H54 (cell line): ENCODE data around the gene GPR84.

Experiments used
- DNase-seq: peaks from one replicate; pipeline ENCODE4 v3.0.0; 2011; ENCODE audit warnings: low spot score, mixed read lengths; ENCODE audit not compliant: insufficient read length
- FAIRE-seq: peaks from 3 replicates; lab custom pipeline; 2011; peaks lifted over from hg19 to GRCh38; lab: Jason Lieb, UNC
- POLR2A ChIP-seq: IDR thresholded peaks from 2 replicates; pipeline ENCODE4 v1.6.1; 2011; ENCODE audit warnings: low read depth, mild to moderate bottlenecking, low read length

Gene GPR84

GRCh38 chr12:54398218-54398617 lies 33.9 kb upstream of the GPR84 start:
- FAIRE-seq, result no peak
- TF ChIP-seq POLR2A, result no peak
- no peak for DNase-seq

GRCh38 chr12:54397157-54397556 lies 32.9 kb upstream of the GPR84 start:
- no peak for DNase-seq
- no peak for TF ChIP-seq POLR2A
- no peak for FAIRE-seq

GRCh38 chr12:54395545-54395944 lies 31.3 kb upstream of the GPR84 start:
- DNase-seq (no peak), FAIRE-seq (no peak)
- TF ChIP-seq POLR2A, result no peak

- TF ChIP-seq POLR2A, result no peak
- FAIRE-seq (no peak), DNase-seq (no peak)
Measured at GRCh38 chr12:54394986-54395385, 30.7 kb upstream of the GPR84 start.

GRCh38 chr12:54394281-54394719 lies 30.0 kb upstream of the GPR84 start:
- FAIRE-seq (no peak), DNase-seq (no peak)
- no peak for TF ChIP-seq POLR2A

- TF ChIP-seq POLR2A, result no peak
- no peak for DNase-seq
- no peak for FAIRE-seq
Measured at GRCh38 chr12:54393743-54394142, 29.5 kb upstream of the GPR84 start.

- no peak for DNase-seq
- TF ChIP-seq POLR2A, result no peak
- no peak for FAIRE-seq
Measured at GRCh38 chr12:54393207-54393609, 28.9 kb upstream of the GPR84 start.

GRCh38 chr12:54392485-54393206 lies 28.4 kb upstream of the GPR84 start:
- no peak for DNase-seq
- TF ChIP-seq POLR2A, result no peak
- FAIRE-seq, result no peak

GRCh38 chr12:54390668-54391551 lies 26.6 kb upstream of the GPR84 start:
- DNase-seq, result no peak
- no peak for TF ChIP-seq POLR2A
- FAIRE-seq, result no peak

- FAIRE-seq (no peak), DNase-seq (no peak)
- TF ChIP-seq POLR2A, result no peak
Measured at GRCh38 chr12:54390176-54390667, 25.9 kb upstream of the GPR84 start.

GRCh38 chr12:54389607-54390175 lies 25.4 kb upstream of the GPR84 start:
- DNase-seq (no peak), FAIRE-seq (no peak)
- no peak for TF ChIP-seq POLR2A

GRCh38 chr12:54389134-54389508 lies 24.8 kb upstream of the GPR84 start:
- DNase-seq (no peak), FAIRE-seq (no peak)

GRCh38 chr12:54388237-54389133 lies 24.2 kb upstream of the GPR84 start:
- DNase-seq (no peak), FAIRE-seq (no peak)
- TF ChIP-seq POLR2A, result no peak

More at GRCh38 chr12:54389134-54389508, 24.8 kb upstream of the GPR84 start:
- TF ChIP-seq POLR2A, result no peak

GRCh38 chr12:54387114-54387467 lies 22.8 kb upstream of the GPR84 start:
- no peak for TF ChIP-seq POLR2A
- DNase-seq (no peak), FAIRE-seq (no peak)
